H1 (cell line): Measurements from ENCODE around the gene SPDYE4. TPM values are rescaled to one million over a fixed set of nuclear protein-coding genes. Genes with fewer than 3 reads are reported as not detected.

Experiments used
- CTCF ChIA-PET: fragments of 300-600 bp; sonication (Branson Sonifier 250); formaldehyde crosslinking; loops from one replicate; lab custom pipeline; 2021; ENCODE audit not compliant: partially characterized antibody; lab: Charles Lee
- POLR2A ChIA-PET: fragments of 300-600 bp; sonication (Branson Sonifier 250); formaldehyde crosslinking; loops from one replicate; lab custom pipeline; 2021; ENCODE audit warnings: inconsistent platforms; ENCODE audit not compliant: partially characterized antibody; lab: Charles Lee
- DNase-seq, 2 experiments: peaks; one replicate each; pipeline versions ENCODE4 v3.0.0 to v3.0.0-alpha.2; 2010 to 2022; ENCODE audit warnings: low spot score in 2 of 2, low read depth in 1 of 2, mixed read lengths in 1 of 2
- FAIRE-seq: peaks from 2 replicates; lab custom pipeline; 2011; peaks lifted over from hg19 to GRCh38; lab: Jason Lieb, UNC
- H2AFZ ChIP-seq: 2 replicates; pipeline ENCODE4 v1.8.1; 2012; ENCODE audit warnings: low read length, inconsistent platforms
- H2AK5ac ChIP-seq: 2 replicates; pipeline ENCODE4 v1.6.1; 2013; ENCODE audit warnings: low read depth, low read length
- H2BK120ac ChIP-seq: replicated peaks from 2 replicates; pipeline ENCODE3; 2013; ENCODE audit warnings: low read depth, low read length, inconsistent platforms
- H2BK12ac ChIP-seq: 2 replicates; pipeline ENCODE4 v1.6.1; 2013; ENCODE audit warnings: low read depth, low read length
- H2BK15ac ChIP-seq: 2 replicates; pipeline ENCODE4 v1.6.1; 2013; ENCODE audit warnings: low read length
- H2BK20ac ChIP-seq: 2 replicates; pipeline ENCODE4 v1.6.1; 2013; ENCODE audit warnings: low read length
- H2BK5ac ChIP-seq: 2 replicates; pipeline ENCODE4 v1.6.1; 2013; ENCODE audit warnings: low read depth, low read length
- H3K14ac ChIP-seq: 2 replicates; pipeline ENCODE4 v1.6.1; 2013; ENCODE audit warnings: inconsistent platforms; ENCODE audit not compliant: insufficient read length
- H3K18ac ChIP-seq: 2 replicates; pipeline ENCODE4 v1.6.1; 2013; ENCODE audit warnings: low read length; ENCODE audit errors: extremely low read depth
- H3K23ac ChIP-seq: 2 replicates; pipeline ENCODE4 v1.6.1; 2013; ENCODE audit warnings: inconsistent platforms; ENCODE audit not compliant: insufficient read length
- H3K23me2 ChIP-seq: 2 replicates; pipeline ENCODE4 v1.6.1; 2013; ENCODE audit warnings: low read depth, low read length
- H3K27ac ChIP-seq: 2 replicates; pipeline ENCODE4 v1.6.1; 2011; ENCODE audit warnings: low read depth, low read length, inconsistent platforms
- H3K27me3 ChIP-seq, 4 experiments: replicated peaks in 1 of 4; 1 replicate in 1 of 4; 2 replicates in 3 of 4; pipeline versions ENCODE4 v1.6.1 to v1.8.1; 2011 to 2013; ENCODE audit warnings: low read length in 3 of 4, mild to moderate bottlenecking in 3 of 4, inconsistent platforms in 2 of 4, mixed read lengths in 2 of 4, moderate library complexity in 1 of 4; ENCODE audit not compliant: control insufficient read depth in 3 of 4, insufficient read depth in 3 of 4; ENCODE audit errors: extremely low read depth in 1 of 4
- H3K36me3 ChIP-seq, 4 experiments: 2 replicates each; pipeline versions ENCODE4 v1.6.1 to v1.8.1; 2011 to 2013; ENCODE audit warnings: mild to moderate bottlenecking in 4 of 4, low read length in 3 of 4, moderate library complexity in 2 of 4, control low read depth in 1 of 4, inconsistent platforms in 1 of 4; ENCODE audit not compliant: insufficient read depth in 4 of 4, control insufficient read depth in 2 of 4
- H3K4ac ChIP-seq: replicated peaks from 2 replicates; pipeline ENCODE3; 2013; ENCODE audit warnings: low read length, low read depth, mixed read lengths, inconsistent platforms; ENCODE audit not compliant: insufficient read length
- H3K4me1 ChIP-seq, 4 experiments: replicated peaks in 1 of 4; 1 replicate in 1 of 4; 2 replicates in 3 of 4; pipeline versions ENCODE4 v1.6.1 to v1.8.1; 2011 to 2013; ENCODE audit warnings: low read length in 3 of 4, inconsistent platforms in 2 of 4, mixed read lengths in 1 of 4; ENCODE audit not compliant: insufficient read depth in 4 of 4, control insufficient read depth in 3 of 4
- H3K4me2 ChIP-seq, 2 experiments: 2 replicates each; pipeline versions ENCODE4 v1.6.1 to v1.8.1; 2011 to 2013; ENCODE audit warnings: low read depth in 2 of 2, low read length in 2 of 2, control low read depth in 1 of 2, inconsistent platforms in 1 of 2, mild to moderate bottlenecking in 1 of 2; ENCODE audit not compliant: insufficient read depth in 1 of 2
- H3K4me3 ChIP-seq, 4 experiments: fragments of 200-600, 300-600 bp in 1 of 4; sonication (generic), shearing (Covaris generic), sonication (Bioruptor Twin) in 1 of 4; 2 replicates each; pipeline versions ENCODE4 v1.5.1 to v1.8.1; 2011 to 2016; ENCODE audit warnings: low read length in 4 of 4, low read depth in 3 of 4, control low read depth in 2 of 4, inconsistent platforms in 2 of 4, mild to moderate bottlenecking in 2 of 4, mixed read lengths in 1 of 4, moderate library complexity in 1 of 4; ENCODE audit not compliant: insufficient read depth in 2 of 4; ENCODE audit errors: extremely low read depth in 1 of 4
- H3K56ac ChIP-seq: replicated peaks from 2 replicates; pipeline ENCODE3; 2013; ENCODE audit warnings: low read depth, mild to moderate bottlenecking, mixed read lengths, low read length, inconsistent platforms; ENCODE audit not compliant: insufficient read length
- H3K79me1 ChIP-seq: 2 replicates; pipeline ENCODE4 v1.6.1; 2013; ENCODE audit warnings: low read depth, low read length, control low read depth
- H3K79me2 ChIP-seq, 2 experiments: 2 replicates each; pipeline versions ENCODE4 v1.6.1 to v1.8.1; 2012 to 2013; ENCODE audit warnings: low read length in 2 of 2, mild to moderate bottlenecking in 2 of 2, inconsistent platforms in 1 of 2; ENCODE audit not compliant: insufficient read depth in 2 of 2, control insufficient read depth in 1 of 2
- H3K9ac ChIP-seq, 4 experiments: replicated peaks in 1 of 4; 1 replicate in 1 of 4; 2 replicates in 3 of 4; pipeline versions ENCODE4 v1.6.1 to v1.8.1; 2011 to 2013; ENCODE audit warnings: low read depth in 3 of 4, low read length in 3 of 4, control low read depth in 2 of 4, mild to moderate bottlenecking in 2 of 4, moderate library complexity in 2 of 4, inconsistent platforms in 1 of 4; ENCODE audit errors: extremely low read depth in 1 of 4
- H3K9me3 ChIP-seq, 2 experiments: 2 replicates each; pipeline versions ENCODE4 v1.6.1 to v1.8.1; 2012 to 2013; ENCODE audit warnings: mild to moderate bottlenecking in 2 of 2, moderate library complexity in 2 of 2, control low read depth in 1 of 2, inconsistent platforms in 1 of 2, low read depth in 1 of 2, low read length in 1 of 2, mixed read lengths in 1 of 2; ENCODE audit not compliant: insufficient read depth in 2 of 2
- H4K20me1 ChIP-seq, 2 experiments: replicated peaks in 1 of 2; 2 replicates each; pipeline versions ENCODE3 to v1.8.1; 2011 to 2013; ENCODE audit warnings: inconsistent platforms in 2 of 2, low read length in 2 of 2, mild to moderate bottlenecking in 1 of 2; ENCODE audit not compliant: insufficient read depth in 2 of 2, control insufficient read depth in 1 of 2
- H4K5ac ChIP-seq: 2 replicates; pipeline ENCODE4 v1.6.1; 2013; ENCODE audit warnings: low read length, low read depth, mixed read lengths, inconsistent platforms; ENCODE audit not compliant: insufficient read length
- H4K8ac ChIP-seq: 2 replicates; pipeline ENCODE4 v1.8.0; 2013; ENCODE audit warnings: mild to moderate bottlenecking, moderate library complexity, low read length, inconsistent platforms; ENCODE audit not compliant: insufficient read depth; ENCODE audit errors: extremely low read depth
- H4K91ac ChIP-seq: replicated peaks from 2 replicates; pipeline ENCODE3; 2013; ENCODE audit warnings: low read length, mixed read lengths, inconsistent platforms; ENCODE audit not compliant: insufficient read length
- CBX8 ChIP-seq: fragments of 300-800, 300-1000 bp; sonication (generic); IDR thresholded peaks from 2 replicates; pipeline ENCODE4 v1.7.1; 2016; ENCODE audit warnings: low read depth, low read length, borderline replicate concordance
- CREB1 ChIP-seq: IDR thresholded peaks from 2 replicates; pipeline ENCODE4 v1.6.1; 2012; ENCODE audit warnings: inconsistent platforms
- CTCF ChIP-seq, 3 experiments: IDR thresholded peaks; 1 replicate in 2 of 3; 2 replicates in 1 of 3; pipeline versions ENCODE4 v1.5.1 to v1.6.1; 2011; ENCODE audit warnings: low read length in 3 of 3, mild to moderate bottlenecking in 3 of 3, inconsistent platforms in 2 of 3, low read depth in 1 of 3, moderate library complexity in 1 of 3; ENCODE audit not compliant: insufficient read depth in 1 of 3; ENCODE audit errors: control extremely low read depth in 1 of 3
- POLR2AphosphoS5 ChIP-seq: IDR thresholded peaks from 2 replicates; pipeline ENCODE4 v1.6.1; 2011; ENCODE audit warnings: low read depth, low read length
- RAD21 ChIP-seq, 2 experiments: IDR thresholded peaks in 1 of 2; conservative IDR thresholded peaks in 1 of 2; 2 replicates each; pipeline ENCODE4 v1.6.1; 2011; ENCODE audit warnings: low read depth in 2 of 2, low read length in 2 of 2, improper control_type of control experiment in 1 of 2, inconsistent platforms in 1 of 2, mild to moderate bottlenecking in 1 of 2, moderate library complexity in 1 of 2
- WGBS, 2 experiments: shearing (Covaris generic) in 1 of 2; methylation state at CpG; one replicate each; pipeline versions ENCODE4 v1.1.6 to v1.1.7; 2013 to 2015; ENCODE audit warnings: low lambda C conversion rate in 2 of 2, mixed read lengths in 2 of 2, inconsistent platforms in 1 of 2, low coverage in 1 of 2, missing lambda C conversion rate in 1 of 2; ENCODE audit not compliant: insufficient replicate concordance in 2 of 2, insufficient coverage in 1 of 2, insufficient read length in 1 of 2; ENCODE audit errors: extremely low coverage in 1 of 2, missing lambda C conversion rate in 1 of 2; 5-methylcytosine and 5-hydroxymethylcytosine counted together
- polyA plus RNA-seq, 7 experiments: library from polyadenylated mRNA; depleted of rRNA in 3 of 7; stranded (reverse) in 5 of 7; unstranded in 2 of 7; fragments of >200 nt in 5 of 7; fragments of 200-250 nt in 2 of 7; gene quantifications; 1 replicate in 5 of 7; 2 replicates in 1 of 7; 4 replicates in 1 of 7; pipeline versions ENCODE4 v1.2.1 to v1.2.3, GENCODE V29; 2011 to 2013; ENCODE audit warnings: missing spikeins in 2 of 7, mixed read lengths in 2 of 7
- total RNA-seq: library from RNA; stranded (reverse); fragmentation: NEBNext Ultra II Directional; extraction: Animal tissue kit (Norgen Biotek cat#: 25700); gene quantifications from 2 replicates; pipeline ENCODE4 v1.2.1, GENCODE V29; 2021

Gene SPDYE4
- total and polyA plus RNA-seq, 2 of the 8 experiments (the other 6 are each of a cell fraction or from before 2014, with no cell fraction given), result not detected

GRCh38 chr17:8753976-8754440 is 4.3 kb downstream of the SPDYE4 start:
- WGBS, 2 experiments, result 50% methylated on average over 1 of the region's 1 CpG; no CpG with 5 or more reads in 1 of the 2 experiments
- POLR2A ChIA-PET, result no interaction called here
- FAIRE-seq, result peak; percentile 32

More at GRCh38 chr17:8753976-8754440, 4.3 kb downstream of the SPDYE4 start:
- Histone ChIP-seq H2BK15ac (no peak overlapping the region), H3K23ac (no peak overlapping the region), H2AK5ac (no peak overlapping the region), H3K4me2 (no peak overlapping the region), H3K79me2 (no peaks in the 10 kb centered on the region), H2BK12ac (no peak overlapping the region), H2BK20ac (no peak overlapping the region), H3K18ac (no peak overlapping the region), H3K9ac (no peak overlapping the region), H4K5ac (no peak overlapping the region), H2AFZ (no peak overlapping the region), H2BK120ac (no peak overlapping the region), H3K79me1 (no peaks in the 10 kb centered on the region), H4K8ac (no peak overlapping the region), H3K14ac (no peak overlapping the region), H3K9me3 (no peaks in the 10 kb centered on the region), H3K4me3 (no peak overlapping the region), H3K23me2 (no peaks in the 10 kb centered on the region), H4K20me1 (no peaks in the 10 kb centered on the region), H3K4me1 (0 out of 7 replicates have a peak, but pooled peaks cover 0 to 2% (median 0%) of the 10 kb centered on the region in 4 experiments), H4K91ac (no peak overlapping the region), H3K56ac (no peak overlapping the region), H3K27ac (no peak overlapping the region), H3K27me3 (no peaks in the 10 kb centered on the region), H3K4ac (no peak overlapping the region), H2BK5ac (no peak overlapping the region), H3K36me3 (no peaks in the 10 kb centered on the region)
- DNase-seq, result no peak
- TF ChIP-seq CBX8 (no peak), CREB1 (no peak), POLR2AphosphoS5 (no peak), CTCF (IDR thresholded peaks at IDR 0.05; ENCODE audit: control extremely low read depth in 1 of 3, insufficient read depth in 1 of 3, low read depth in 1 of 3, low read length in 3 of 3) (peak in 2 of 3 experiments; percentile 51 to 64; a peak in 2 of 4 replicates), RAD21 (IDR thresholded peaks at IDR 0.05 in 1 of 2, conservative IDR thresholded peaks at IDR 0.05 in 1 of 2; ENCODE audit: low read depth in 2 of 2, low read length in 2 of 2) (peak; percentile 44 to 57)
- CTCF ChIA-PET, result interaction anchor here (0.6 to 3.3 kb wide), 8 partner anchors 14 to 74 kb away, joined by 3 to 32 read pairs (median 6); no protein-coding TSS in a partner anchor
